GM12875 (cell line): ENCODE results near the gene NEURL4.

Experiments used
- H3K4me3 ChIP-seq: one replicate; pipeline ENCODE4 v1.5.1; 2011; ENCODE audit warnings: low read depth, low read length, control low read depth
- CTCF ChIP-seq: IDR thresholded peaks from 2 replicates; pipeline ENCODE4 v1.5.1; 2011; ENCODE audit warnings: low read depth, mild to moderate bottlenecking, control low read depth, inconsistent platforms, low read length, moderate library complexity, borderline replicate concordance; ENCODE audit not compliant: insufficient read depth

NEURL4 gene

GRCh38 chr17:7354262-7354843 lies 25.2 kb upstream of the NEURL4 start:
- TF ChIP-seq CTCF = no peak
- no peak overlapping the region for H3K4me3 ChIP-seq

- peak overlapping the region; percentile 57 for H3K4me3 ChIP-seq
- TF ChIP-seq CTCF = no peak
These were observed 23.9 kb upstream of the NEURL4 start for GRCh38 chr17:7352910-7353635.

GRCh38 chr17:7352503-7352889 lies 23.4 kb upstream of the NEURL4 start:
- H3K4me3 ChIP-seq = peak overlapping the region; percentile 57
- peak; percentile 70 for TF ChIP-seq CTCF

- peak within 1 kb of the TSS; percentile 57 for H3K4me3 ChIP-seq
- no peak for TF ChIP-seq CTCF
These were observed 22.7 kb upstream of the NEURL4 start, which contains the start of gene KCTD11 for GRCh38 chr17:7351665-7352502. Gene KCTD11 (plus strand): TSS chr17:7352162.

GRCh38 chr17:7348478-7349242 lies 19.5 kb upstream of the NEURL4 start:
- no peak for TF ChIP-seq CTCF
- no peak overlapping the region for H3K4me3 ChIP-seq

GRCh38 chr17:7347630-7348477 lies 18.7 kb upstream of the NEURL4 start:
- no peak for TF ChIP-seq CTCF
- no peak overlapping the region for H3K4me3 ChIP-seq
